GM18873 (cell line): Measurements from ENCODE around the gene BNIPL.

Experiments used
- ATAC-seq: cut with Tn5 transposase; IDR thresholded peaks from one replicate; pipeline ENCODE4 v1.9.1; 2021; ENCODE audit warnings: mild to moderate bottlenecking, moderate library complexity, moderate number of reproducible peaks; ENCODE audit not compliant: unreplicated experiment, low FRiP score

Gene BNIPL

GRCh38 chr1:151054971-151055547, 18.7 kb downstream of the BNIPL start:
- no peak for ATAC-seq

GRCh38 chr1:151055581-151055980, 19.2 kb downstream of the BNIPL start:
- ATAC-seq = no peak

- no peak for ATAC-seq
Observed at GRCh38 chr1:151056149-151056548, 19.8 kb downstream of the BNIPL start.

DNA sequence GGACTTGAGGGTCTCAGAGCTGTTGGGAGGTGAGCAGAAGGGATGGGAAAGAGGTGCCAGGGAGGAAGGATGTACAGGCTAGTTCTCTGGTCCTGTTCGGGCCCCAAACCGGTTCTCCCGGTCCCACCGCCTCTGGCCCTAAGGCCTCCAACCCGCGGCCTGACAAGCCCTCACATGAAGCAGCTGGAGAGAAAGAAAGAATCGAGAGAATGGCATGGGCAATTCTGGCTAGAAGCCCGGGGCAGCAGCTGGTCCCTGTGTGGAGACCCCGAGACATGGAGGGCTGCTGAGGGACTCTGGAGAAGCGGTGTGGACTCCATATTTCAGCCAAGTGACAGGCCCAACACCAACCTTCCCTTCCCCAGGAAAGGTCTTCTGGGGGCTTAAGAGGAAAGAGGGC, 22.3 kb downstream of the BNIPL start:
- ATAC-seq = no peak

DNA sequence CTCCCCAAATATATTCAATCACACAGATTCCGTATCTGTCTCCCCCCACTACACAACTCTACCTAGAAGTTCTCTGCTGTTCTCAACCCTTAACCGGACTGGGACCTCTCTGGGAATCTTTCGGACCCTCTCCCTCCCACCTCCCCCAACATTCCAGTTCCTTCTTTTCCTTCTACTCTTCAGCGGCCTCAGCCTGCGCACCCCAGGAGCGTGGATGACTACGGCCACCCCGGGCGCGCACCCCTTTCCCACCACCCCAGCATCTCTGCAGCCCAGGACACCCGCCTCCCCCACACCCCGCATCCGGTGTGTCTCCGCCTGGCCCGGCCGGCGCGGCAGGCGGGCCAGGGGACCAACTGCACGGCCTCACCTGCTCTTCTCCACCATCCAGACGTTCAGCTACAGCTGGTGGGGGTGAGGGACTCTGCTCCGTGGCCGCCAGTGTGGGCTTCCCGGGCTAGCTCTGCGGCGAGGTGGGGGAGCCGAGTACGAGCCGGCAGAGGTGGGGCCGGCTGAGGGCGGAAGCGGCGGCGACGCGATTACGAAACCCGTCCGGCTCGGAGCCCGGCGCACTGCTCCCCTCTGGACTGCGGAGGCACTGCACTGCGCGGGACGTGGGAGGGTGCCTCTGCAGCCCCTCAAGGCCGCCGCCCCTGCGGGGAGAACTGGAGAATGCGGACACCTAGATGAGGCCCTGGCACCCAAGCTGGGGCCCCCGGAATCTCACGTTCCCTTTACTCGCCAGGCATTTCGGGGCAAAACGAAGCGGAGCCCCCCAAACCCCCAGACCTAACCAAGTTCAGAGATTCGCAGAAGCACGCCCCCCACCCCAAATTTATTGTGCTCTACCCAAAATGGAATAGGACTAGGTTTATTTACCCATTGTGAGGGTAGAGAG, 23.0 kb downstream of the BNIPL start, which contains the start of gene CDC42SE1:
Gene CDC42SE1 (minus strand): TSS at position 514 of the 898 bp plus-strand sequence. CDS start 3,892 bp downstream, outside the sequence.
- peak; percentile 59 for ATAC-seq

DNA sequence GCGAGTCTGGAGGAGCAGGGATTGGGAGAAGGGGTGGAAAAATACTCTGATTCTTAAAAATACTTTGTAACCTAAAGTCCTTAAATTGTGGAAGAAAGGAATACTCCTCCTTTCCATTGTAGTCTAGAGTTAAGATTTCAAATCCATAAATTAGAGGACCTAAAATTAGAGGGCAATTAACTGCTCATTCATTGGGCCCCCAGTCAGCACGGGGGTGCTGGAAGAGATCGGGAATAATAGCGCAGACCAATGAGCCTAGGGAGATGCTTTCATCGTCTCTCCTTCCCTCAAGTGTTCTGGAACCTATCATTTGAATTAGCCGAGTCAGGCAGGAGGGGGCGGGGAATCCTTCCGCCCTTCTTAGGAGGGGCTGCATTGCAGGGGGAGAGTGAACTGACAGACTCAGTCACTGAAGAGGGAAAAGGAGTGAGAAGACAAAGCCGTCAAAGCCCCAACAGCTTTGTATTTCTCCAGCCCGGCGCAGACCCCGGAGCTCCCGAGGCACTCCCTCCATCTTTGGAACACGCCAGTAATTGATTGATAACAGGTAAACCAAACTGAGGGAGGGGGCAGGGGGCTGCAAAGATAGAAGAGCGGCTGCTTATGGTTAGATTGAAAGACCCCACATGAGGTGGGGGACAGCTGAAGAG, 23.7 kb downstream of the BNIPL start, which contains the start of gene MLLT11:
Gene MLLT11 (plus strand): TSS at position 391 of the 650 bp plus-strand sequence. CDS start 6,828 bp downstream, outside the sequence.
- no peak for ATAC-seq

DNA sequence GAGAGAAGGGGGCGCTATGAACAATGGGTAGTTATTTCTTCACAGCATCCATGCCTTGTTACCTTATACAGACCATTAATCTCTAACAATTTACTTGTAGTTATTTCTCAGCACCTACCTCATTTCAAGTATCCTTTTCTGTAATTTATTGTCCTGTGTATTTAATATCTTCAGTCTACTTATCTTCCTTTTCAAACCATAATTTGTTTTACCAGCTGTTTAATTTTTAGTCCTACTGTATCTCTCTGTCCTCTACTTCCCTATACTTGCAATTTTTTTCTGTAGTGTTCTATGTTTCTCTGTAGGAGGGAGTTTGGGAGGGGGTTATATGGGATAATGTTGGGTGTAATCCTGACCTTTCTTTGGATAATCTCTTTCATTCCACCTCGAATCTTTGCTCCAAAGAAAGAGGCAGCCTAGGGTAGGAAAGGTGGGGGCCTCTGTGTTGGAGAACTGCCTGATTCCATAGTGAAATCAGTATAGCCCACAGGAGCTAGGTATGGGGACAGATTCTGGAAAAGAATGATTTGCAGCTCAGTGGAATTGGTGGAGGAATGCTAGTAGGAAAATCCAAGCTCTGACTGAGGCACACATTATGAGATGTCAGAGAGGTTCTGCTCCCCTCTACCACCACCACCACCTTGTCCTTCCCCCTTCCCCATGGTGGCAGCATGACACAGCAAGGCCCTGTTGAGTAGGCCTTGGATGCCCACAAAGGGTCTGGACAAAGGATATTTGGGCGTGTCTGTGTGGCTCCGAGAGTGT, 24.5 kb downstream of the BNIPL start:
- ATAC-seq = no peak

DNA sequence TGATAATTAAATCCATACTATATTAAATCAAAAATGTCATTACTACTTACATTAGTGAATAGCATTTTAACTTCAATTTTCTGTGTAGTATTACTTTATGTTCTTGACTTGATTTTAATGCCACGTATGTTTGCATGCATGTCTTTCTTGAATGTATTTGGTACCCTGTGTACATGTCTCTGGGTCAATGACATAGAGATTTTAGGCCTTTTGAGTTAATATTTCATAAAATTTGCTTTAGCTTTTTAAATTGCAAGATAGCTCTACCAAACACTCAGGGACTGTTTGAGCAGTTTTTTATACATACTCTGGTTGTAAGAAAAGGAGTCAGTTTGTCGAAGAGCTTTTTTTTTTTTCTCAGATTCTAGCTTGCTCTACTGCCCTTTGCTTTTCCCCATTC, 25.3 kb downstream of the BNIPL start:
- ATAC-seq = no peak

DNA sequence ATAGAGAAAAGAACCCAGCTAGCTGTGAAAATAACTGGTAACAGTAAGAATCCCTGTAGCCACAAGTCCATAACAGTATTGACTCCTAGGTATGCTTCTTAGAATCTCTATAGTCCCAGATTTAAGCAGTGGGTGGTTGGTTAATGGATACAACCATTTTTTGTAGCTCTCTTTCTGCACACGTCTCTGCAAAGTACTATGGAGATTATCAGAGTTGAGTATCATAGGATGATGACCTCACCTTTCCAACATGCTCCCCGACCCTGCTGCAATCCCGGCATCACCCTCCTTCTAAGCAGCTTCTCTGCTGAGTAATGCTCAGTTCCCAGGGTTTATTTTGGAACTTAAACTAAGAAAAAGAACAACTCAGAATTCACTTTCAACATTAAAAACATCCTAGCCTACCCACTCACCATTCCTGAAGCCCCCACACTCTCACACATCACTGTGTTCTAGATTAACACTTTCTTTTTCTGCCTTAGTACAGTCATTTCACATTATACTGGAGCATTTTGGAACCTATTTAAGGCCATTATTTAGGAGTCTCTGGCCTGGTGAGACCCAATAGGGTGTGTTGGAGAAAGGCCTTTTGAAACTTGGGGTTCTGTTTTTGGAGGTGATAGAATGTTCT, 26.5 kb downstream of the BNIPL start:
- ATAC-seq = no peak

DNA sequence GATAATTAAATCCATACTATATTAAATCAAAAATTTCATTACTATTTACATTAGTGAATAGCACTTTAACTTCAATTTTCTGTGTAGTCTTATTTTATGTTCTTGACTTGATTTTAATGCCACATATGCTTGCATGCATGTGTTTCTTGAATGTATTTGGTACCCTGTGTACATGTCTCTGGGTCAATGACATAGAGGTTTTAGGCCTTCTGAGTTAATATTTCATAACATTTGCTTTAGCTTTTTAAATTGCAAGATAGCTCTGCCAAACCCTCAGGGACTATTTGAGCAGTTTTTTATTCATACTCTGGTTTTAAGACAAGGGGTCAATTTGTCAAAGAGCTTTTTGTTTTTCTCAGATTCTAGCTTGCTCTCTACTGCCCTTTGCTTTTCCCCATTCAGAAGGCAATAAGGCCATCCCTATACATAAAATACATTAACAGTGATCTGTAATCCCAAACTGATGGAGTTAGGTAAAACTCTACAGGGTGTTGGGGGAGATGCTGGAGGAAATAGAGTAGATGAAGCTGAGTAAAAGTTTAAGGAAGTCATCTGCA, 28.8 kb downstream of the BNIPL start:
- no peak for ATAC-seq

DNA sequence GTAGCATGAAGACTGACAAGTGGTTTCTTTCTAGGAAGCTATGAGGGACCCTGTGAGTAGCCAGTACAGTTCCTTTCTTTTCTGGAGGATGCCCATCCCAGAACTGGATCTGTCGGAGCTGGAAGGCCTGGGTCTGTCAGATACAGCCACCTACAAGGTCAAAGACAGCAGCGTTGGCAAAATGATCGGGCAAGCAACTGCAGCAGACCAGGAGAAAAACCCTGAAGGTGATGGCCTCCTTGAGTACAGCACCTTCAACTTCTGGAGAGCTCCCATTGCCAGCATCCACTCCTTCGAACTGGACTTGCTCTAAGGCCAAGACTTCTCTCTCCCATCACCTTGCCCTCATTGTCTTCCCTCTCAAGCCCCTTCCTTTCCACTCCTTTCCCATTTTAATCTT, 30.8 kb downstream of the BNIPL start:
- no peak for ATAC-seq

DNA sequence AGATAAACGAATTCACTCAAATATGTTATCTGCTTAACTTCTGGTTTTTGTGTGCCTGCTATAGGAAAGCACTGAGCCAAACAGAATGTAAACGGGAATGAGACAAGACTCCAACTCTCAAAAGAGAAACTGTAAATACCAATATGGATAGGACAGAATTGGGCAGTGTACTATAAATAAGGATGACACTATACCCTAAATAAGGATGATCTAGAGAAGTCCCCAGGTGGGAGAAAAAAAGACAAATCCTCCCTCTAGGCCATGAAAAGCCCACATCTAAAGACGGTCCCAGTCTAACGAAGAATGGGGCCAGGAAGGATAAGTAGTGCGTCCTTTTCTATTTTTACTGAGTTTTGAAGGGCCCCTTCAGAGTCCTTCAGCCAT, 32.7 kb downstream of the BNIPL start:
- no peak for ATAC-seq

GRCh38 chr1:151070474-151071276, 34.3 kb downstream of the BNIPL start, which contains the start of gene GABPB2:
Gene GABPB2, plus strand, starts transcription at chr1:151070761. Its CDS starts 17,429 bp downstream, at chr1:151088190.
- ATAC-seq = peak; percentile 63

DNA sequence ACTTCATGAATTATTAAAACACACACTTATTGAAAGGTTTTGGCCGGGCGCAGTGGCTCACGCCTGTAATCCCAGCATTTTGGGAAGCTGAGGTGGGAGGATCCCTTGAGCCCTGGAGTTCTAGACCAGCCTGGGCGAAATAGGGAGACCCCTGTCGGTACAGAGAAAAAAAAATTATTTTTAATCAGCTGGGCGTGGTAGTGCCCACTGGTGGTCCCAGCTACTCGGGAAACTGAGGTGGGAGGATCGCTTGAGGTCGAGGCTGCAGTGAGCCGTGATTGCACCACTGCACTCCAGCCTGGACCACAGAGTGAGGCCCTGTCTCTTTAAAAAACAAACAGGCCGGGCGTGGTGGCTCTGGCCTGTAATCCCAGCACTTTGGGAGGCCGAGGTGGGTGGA, 35.8 kb downstream of the BNIPL start:
- ATAC-seq = no peak

DNA sequence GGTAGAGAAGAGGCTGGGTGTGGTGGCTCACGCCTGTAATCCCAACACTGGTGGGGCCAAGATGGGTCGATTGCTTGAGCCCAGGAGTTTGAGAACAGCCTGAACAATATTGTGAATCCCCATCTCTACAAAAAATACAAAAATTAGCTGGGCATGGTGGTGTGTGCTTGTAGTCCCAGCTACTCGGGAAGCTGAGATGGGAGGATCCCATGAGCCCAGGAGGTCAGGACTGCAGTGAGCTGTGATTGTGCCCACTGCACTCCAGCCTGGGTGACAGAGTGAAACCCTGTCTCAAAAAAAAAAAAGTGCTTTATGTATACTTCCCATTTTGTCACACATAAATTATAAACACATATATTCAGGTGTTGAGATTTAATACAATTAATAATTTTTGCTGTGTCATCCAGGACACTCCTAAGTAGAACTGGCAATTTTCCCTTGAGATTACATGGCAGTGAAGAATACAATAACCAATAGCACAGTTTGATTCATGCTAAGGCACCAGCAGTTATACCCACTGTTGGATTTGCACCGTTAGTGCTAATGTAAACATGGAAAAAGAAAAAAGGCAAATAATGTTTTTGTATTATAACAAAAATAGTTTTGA, 49.7 kb downstream of the BNIPL start:
- no peak for ATAC-seq
